HepG2 (cell line): ENCODE data around the gene KRTAP12-4.

Source experiments
- HNRNPLL ChIP-seq: fragments of 200-400 bp; formaldehyde crosslinking; IDR thresholded peaks from 2 replicates; pipeline ENCODE4 v1.6.1; 2017; ENCODE audit warnings: mild to moderate bottlenecking, low read depth, low read length; ENCODE audit not compliant: poor library complexity, severe bottlenecking
- YY1 ChIP-seq: IDR thresholded peaks from 2 replicates; pipeline ENCODE4 v1.6.1; 2011; ENCODE audit warnings: low read length, low read depth, moderate library complexity, mild to moderate bottlenecking; ENCODE audit not compliant: insufficient read depth, insufficient replicate concordance
- ZNF124 ChIP-seq: sonication (generic); formaldehyde crosslinking; IDR thresholded peaks from 2 replicates; pipeline ENCODE4 v1.4.0; 2020; ENCODE audit warnings: missing genetic modification reagents

GRCh38 chr21:44696572-44696971, 42.1 kb upstream of the KRTAP12-4 start:
- no peak for TF ChIP-seq ZNF124 (CRISPR knock-in tag)
- no peak for TF ChIP-seq HNRNPLL
- TF ChIP-seq YY1, result no peak
